K562 (cell line): ENCODE results near the gene PPIC. TPM values are rescaled to one million over a fixed set of nuclear protein-coding genes. Genes with fewer than 3 reads are reported as not detected.

Experiments used
- BRF2 ChIP-seq: IDR thresholded peaks from 3 replicates; pipeline ENCODE4 v1.6.1; 2011; ENCODE audit warnings: borderline replicate concordance, mild to moderate bottlenecking; ENCODE audit not compliant: insufficient read length, insufficient read depth
- E2F5 ChIP-seq: sonication (generic); formaldehyde crosslinking; IDR thresholded peaks from 2 replicates; pipeline ENCODE4 v1.8.0; 2022; ENCODE audit warnings: mild to moderate bottlenecking, missing genetic modification reagents
- HEY1 ChIP-seq: fragments of 250-450 bp; sonication (Bioruptor Pico); IDR thresholded peaks from 2 replicates; pipeline ENCODE4 v1.5.0; 2020; ENCODE audit warnings: mild to moderate bottlenecking, moderate library complexity, borderline replicate concordance
- NUFIP1 ChIP-seq: fragments of 450-650 bp; IDR thresholded peaks from 2 replicates; pipeline ENCODE4 v1.6.1; 2018; ENCODE audit not compliant: partially characterized antibody
- PHF21A ChIP-seq: fragments of 450-650 bp; IDR thresholded peaks from 2 replicates; pipeline ENCODE4 v1.6.1; 2017; ENCODE audit warnings: low read depth, borderline replicate concordance
- TARDBP ChIP-seq: fragments of 450-650 bp; IDR thresholded peaks from 2 replicates; pipeline ENCODE4 v1.6.1; 2016
- ZNF318 ChIP-seq, 2 experiments: fragments of 450-650 bp; IDR thresholded peaks; 2 replicates each; pipeline ENCODE4 v1.6.1; 2016; ENCODE audit warnings: mild to moderate bottlenecking in 2 of 2, borderline replicate concordance in 1 of 2, low read depth in 1 of 2, moderate library complexity in 1 of 2
- ZNF79 ChIP-seq: fragments of 250-450 bp; sonication (Bioruptor Pico); IDR thresholded peaks from 2 replicates; pipeline ENCODE4 v1.4.0; 2020; ENCODE audit warnings: low read depth, mild to moderate bottlenecking, moderate library complexity
- polyA plus RNA-seq, 8 experiments: library from polyadenylated mRNA; depleted of rRNA in 4 of 8; stranded (reverse) in 5 of 8; unstranded in 3 of 8; fragments of >200 nt; fragmentation: Nextera tagmentation in 2 of 8; fragmentation: Illumina TruSeq in 1 of 8; extraction: Ambion mirVana in 2 of 8; extraction: Trizol in 1 of 8; gene quantifications; 2 replicates each; pipeline versions ENCODE4 v1.2.1 to v1.2.3, GENCODE V29; 2011 to 2014; ENCODE audit warnings: inconsistent platforms in 1 of 8, missing spikeins in 1 of 8
- total RNA-seq, 7 experiments: library from RNA; depleted of rRNA in 6 of 7; stranded (reverse); fragments of >200 nt in 6 of 7; fragmentation: Illumina TruSeq in 2 of 7; extraction: Trizol in 2 of 7; gene quantifications; 2 replicates each; pipeline versions ENCODE4 v1.2.1 to v1.2.3, GENCODE V29; 2011 to 2021; ENCODE audit warnings: low replicate concordance in 1 of 7

PPIC gene
- total and polyA plus RNA-seq, 9 of the 15 experiments (the other 6 are each of a cell fraction or from before 2014, with no cell fraction given): 1.3 to 4.5 (median 2.8) TPM

GRCh38 chr5:123084730-123085605 lies 48.4 kb upstream of the PPIC start (continued):
- no peak for TF ChIP-seq ZNF318 (IDR thresholded peaks at IDR 0.05; ENCODE audit: borderline replicate concordance in 1 of 2, low read depth in 1 of 2)
- no peak for TF ChIP-seq NUFIP1
- no peak for TF ChIP-seq BRF2
- no peak for TF ChIP-seq ZNF79 (CRISPR knock-in tag)
- no peak for TF ChIP-seq TARDBP
- no peak for TF ChIP-seq HEY1
- TF ChIP-seq E2F5 (CRISPR knock-in tag): no peak
- no peak for TF ChIP-seq PHF21A
